HL-60 (cell line): Measurements from ENCODE around the gene PRM3.
A peak's percentile ranks its signal among the peaks of the same experiment; 100 is the strongest.
"Not testable (repeated sequence)": the region's sequence is repeated elsewhere in the genome, so short reads cannot be mapped to it uniquely, and the experiment has no call there.

ENCODE experiments used
- DNase-seq, 2 experiments: peaks; one replicate each; pipeline ENCODE4 v3.0.0-alpha.2; 2010 to 2020; ENCODE audit warnings: low read depth in 1 of 2, low spot score in 1 of 2
- H3K27ac ChIP-seq: fragments of 250-450 bp; sonication (Bioruptor Pico); replicated peaks from 2 replicates; pipeline ENCODE4 v1.5.1; 2020; ENCODE audit warnings: mild to moderate bottlenecking, moderate library complexity
- H3K27me3 ChIP-seq: fragments of 250-450 bp; sonication (Bioruptor Pico); 2 replicates; pipeline ENCODE4 v1.5.1; 2021; ENCODE audit warnings: mild to moderate bottlenecking, moderate library complexity; ENCODE audit not compliant: insufficient read depth, poor library complexity, severe bottlenecking
- H3K4me3 ChIP-seq: replicated peaks from 2 replicates; pipeline ENCODE4 v1.5.1; 2011; ENCODE audit warnings: mild to moderate bottlenecking, control low read depth, low read length; ENCODE audit not compliant: insufficient read depth
- GABPA ChIP-seq: IDR thresholded peaks from 2 replicates; pipeline ENCODE4 v1.6.1; 2012; ENCODE audit warnings: low read depth
- POLR2AphosphoS5 ChIP-seq: IDR thresholded peaks from 2 replicates; pipeline ENCODE4 v1.6.1; 2012; ENCODE audit warnings: low read depth
- SPI1 ChIP-seq: IDR thresholded peaks from 2 replicates; pipeline ENCODE4 v1.6.1; 2012; ENCODE audit warnings: low read depth, mild to moderate bottlenecking, borderline replicate concordance
- TF ChIP-seq, protein P1 (sequence below): IDR thresholded peaks from 2 replicates; pipeline ENCODE4 v1.6.1; 2012; ENCODE audit warnings: low read depth; ENCODE audit not compliant: insufficient replicate concordance
- TF ChIP-seq, protein P2 (sequence below): IDR thresholded peaks from one replicate; pipeline ENCODE4 v1.5.1; 2011; ENCODE audit warnings: low read length, control low read depth, inconsistent platforms; ENCODE audit not compliant: insufficient read depth

Gene PRM3

GRCh38 chr16:11291091-11291703, 17.8 kb upstream of the PRM3 start:
- no peaks in the 10 kb centered on the region for H3K27me3 ChIP-seq
- TF ChIP-seq, protein P1, sequence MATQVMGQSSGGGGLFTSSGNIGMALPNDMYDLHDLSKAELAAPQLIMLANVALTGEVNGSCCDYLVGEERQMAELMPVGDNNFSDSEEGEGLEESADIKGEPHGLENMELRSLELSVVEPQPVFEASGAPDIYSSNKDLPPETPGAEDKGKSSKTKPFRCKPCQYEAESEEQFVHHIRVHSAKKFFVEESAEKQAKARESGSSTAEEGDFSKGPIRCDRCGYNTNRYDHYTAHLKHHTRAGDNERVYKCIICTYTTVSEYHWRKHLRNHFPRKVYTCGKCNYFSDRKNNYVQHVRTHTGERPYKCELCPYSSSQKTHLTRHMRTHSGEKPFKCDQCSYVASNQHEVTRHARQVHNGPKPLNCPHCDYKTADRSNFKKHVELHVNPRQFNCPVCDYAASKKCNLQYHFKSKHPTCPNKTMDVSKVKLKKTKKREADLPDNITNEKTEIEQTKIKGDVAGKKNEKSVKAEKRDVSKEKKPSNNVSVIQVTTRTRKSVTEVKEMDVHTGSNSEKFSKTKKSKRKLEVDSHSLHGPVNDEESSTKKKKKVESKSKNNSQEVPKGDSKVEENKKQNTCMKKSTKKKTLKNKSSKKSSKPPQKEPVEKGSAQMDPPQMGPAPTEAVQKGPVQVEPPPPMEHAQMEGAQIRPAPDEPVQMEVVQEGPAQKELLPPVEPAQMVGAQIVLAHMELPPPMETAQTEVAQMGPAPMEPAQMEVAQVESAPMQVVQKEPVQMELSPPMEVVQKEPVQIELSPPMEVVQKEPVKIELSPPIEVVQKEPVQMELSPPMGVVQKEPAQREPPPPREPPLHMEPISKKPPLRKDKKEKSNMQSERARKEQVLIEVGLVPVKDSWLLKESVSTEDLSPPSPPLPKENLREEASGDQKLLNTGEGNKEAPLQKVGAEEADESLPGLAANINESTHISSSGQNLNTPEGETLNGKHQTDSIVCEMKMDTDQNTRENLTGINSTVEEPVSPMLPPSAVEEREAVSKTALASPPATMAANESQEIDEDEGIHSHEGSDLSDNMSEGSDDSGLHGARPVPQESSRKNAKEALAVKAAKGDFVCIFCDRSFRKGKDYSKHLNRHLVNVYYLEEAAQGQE = no peak
- TF ChIP-seq SPI1 (no peak), POLR2AphosphoS5 (no peak), GABPA (no peak)
- TF ChIP-seq, protein P2, sequence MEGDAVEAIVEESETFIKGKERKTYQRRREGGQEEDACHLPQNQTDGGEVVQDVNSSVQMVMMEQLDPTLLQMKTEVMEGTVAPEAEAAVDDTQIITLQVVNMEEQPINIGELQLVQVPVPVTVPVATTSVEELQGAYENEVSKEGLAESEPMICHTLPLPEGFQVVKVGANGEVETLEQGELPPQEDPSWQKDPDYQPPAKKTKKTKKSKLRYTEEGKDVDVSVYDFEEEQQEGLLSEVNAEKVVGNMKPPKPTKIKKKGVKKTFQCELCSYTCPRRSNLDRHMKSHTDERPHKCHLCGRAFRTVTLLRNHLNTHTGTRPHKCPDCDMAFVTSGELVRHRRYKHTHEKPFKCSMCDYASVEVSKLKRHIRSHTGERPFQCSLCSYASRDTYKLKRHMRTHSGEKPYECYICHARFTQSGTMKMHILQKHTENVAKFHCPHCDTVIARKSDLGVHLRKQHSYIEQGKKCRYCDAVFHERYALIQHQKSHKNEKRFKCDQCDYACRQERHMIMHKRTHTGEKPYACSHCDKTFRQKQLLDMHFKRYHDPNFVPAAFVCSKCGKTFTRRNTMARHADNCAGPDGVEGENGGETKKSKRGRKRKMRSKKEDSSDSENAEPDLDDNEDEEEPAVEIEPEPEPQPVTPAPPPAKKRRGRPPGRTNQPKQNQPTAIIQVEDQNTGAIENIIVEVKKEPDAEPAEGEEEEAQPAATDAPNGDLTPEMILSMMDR = no peak
- no peak overlapping the region for H3K4me3 ChIP-seq
- no peak overlapping the region for H3K27ac ChIP-seq
- no peak for DNase-seq

DNA sequence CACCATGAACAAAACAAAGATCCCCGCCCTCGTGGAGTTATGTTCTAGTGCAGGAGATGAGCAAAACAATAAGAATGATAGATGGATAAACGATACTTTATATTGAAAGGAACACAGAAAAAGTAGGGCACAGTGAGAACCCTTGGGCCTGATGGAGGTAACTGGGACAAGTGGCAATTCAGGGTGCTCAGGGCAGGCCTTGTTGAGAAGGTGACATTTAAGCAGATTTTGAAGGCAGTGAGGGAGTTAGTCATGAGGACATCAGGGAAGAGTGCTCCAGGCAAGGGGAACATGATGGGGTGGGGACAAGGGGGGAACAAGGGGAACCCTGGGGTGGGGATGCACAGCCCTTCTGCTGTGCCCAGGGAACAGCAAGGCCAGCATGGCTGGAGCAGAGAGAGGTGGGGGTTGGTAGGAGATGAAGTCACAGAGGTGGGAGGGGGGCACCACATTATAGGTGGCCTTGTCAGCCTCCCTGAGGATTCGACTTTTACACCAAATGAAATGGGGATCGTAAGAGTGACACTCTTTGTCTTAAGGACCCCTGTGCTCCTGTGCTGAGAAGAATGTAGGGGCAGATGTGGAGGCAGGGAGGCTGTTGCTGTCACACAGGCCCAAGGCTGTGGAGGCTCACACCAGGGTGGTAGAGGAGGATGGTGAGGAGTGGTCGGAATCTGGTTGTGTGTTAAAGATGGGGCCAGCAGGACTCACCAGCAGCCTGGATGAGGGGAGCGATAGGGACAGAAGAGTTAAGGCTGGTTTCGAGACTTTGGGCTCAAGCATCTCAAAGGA, 16.9 kb upstream of the PRM3 start:
- no peaks in the 10 kb centered on the region for H3K27me3 ChIP-seq
- TF ChIP-seq GABPA = no peak
- no peak for DNase-seq

DNA sequence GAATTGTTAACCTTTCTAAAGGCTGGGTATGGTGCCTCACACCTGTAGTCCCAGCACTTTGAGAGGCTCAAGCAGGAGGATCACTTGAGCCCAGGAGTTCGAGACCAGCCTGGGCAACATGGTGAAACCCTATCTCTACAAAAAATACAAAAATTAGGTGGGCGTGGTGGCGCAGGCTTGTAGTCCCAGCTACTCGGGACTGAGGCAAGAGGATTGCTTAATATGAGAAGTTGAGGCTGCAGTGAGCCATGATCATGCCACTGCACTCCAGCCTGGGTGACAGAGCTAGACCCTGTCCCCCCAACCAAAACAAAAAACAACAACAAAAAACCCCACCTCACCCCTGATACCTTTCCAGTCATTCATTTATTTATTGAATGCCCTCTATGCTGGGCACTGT, 16.3 kb upstream of the PRM3 start:
- not testable (repeated sequence) for H3K27ac ChIP-seq, DNase-seq, H3K4me3 ChIP-seq, H3K27me3 ChIP-seq

More for the DNA sequence above, 16.9 kb upstream of the PRM3 start:
- Histone ChIP-seq H3K4me3 (no peak overlapping the region), H3K27ac (no peak overlapping the region)

- no peak for DNase-seq
- Histone ChIP-seq H3K27ac (no peak overlapping the region), H3K27me3 (no peaks in the 10 kb centered on the region), H3K4me3 (no peak overlapping the region)
- TF ChIP-seq, protein P1 = no peak
- TF ChIP-seq, protein P2 = no peak
- no peak for TF ChIP-seq POLR2AphosphoS5
- no peak for TF ChIP-seq GABPA
- no peak for TF ChIP-seq SPI1
Observed at GRCh38 chr16:11289202-11289601, 15.8 kb upstream of the PRM3 start.

DNA sequence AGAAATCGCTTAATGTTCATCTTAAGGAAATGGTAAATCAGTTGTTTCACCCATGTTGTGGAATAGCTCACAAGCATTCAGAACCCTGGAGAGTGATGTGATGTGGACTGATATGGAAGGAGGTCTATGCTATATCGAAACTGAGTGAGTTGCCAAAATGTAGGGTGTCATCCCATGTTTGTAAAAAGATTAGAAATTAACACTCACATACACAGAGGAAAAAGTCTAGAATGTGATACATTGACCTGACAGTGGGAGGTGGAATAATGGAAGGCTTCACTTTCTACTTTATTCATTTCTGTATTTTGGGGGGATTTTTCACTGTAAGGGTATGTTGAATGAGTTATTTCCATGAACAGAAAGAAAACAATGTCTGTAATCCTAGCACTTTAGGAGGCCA, 12.4 kb upstream of the PRM3 start:
- H3K27ac ChIP-seq = no peak overlapping the region
- no peak overlapping the region for H3K4me3 ChIP-seq
- no peak for DNase-seq
- no peaks in the 10 kb centered on the region for H3K27me3 ChIP-seq
- TF ChIP-seq POLR2AphosphoS5 (no peak), SPI1 (no peak)
- TF ChIP-seq, protein P1 = peak; percentile 70
- TF ChIP-seq, protein P2 = no peak
